Measurements from ENCODE around the gene LSG1.
A peak's percentile ranks its signal among the peaks of the same experiment; 100 is the strongest.
"Not testable (repeated sequence)": the region's sequence is repeated elsewhere in the genome, so short reads cannot be mapped to it uniquely, and the experiment has no call there.

The LSG1 gene

DNA sequence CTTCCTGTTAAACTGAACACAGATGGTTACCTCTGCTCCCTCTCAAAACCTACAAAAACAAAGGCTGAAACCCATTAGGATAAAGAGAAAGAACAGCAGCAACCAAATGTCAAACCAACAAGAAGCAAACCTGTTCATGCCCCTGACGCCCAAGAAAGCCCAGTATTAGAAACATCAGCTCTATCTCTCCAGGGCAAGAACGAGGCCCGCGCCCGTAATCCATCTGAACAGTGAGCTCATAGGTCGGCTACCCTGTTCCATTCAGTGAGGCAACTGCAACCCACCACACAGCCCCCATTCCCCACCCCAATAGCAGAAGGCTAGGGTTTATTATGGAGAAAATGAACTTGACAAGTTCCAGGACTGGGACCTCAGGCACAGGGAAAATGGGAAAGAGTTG lies 10.0 kb downstream of the LSG1 start:
- H3K4me3 ChIP-seq (ENCODE audit: low read depth, low read length), result no peak overlapping the region
- no peak for DNase-seq (ENCODE audit: low read depth)

DNA sequence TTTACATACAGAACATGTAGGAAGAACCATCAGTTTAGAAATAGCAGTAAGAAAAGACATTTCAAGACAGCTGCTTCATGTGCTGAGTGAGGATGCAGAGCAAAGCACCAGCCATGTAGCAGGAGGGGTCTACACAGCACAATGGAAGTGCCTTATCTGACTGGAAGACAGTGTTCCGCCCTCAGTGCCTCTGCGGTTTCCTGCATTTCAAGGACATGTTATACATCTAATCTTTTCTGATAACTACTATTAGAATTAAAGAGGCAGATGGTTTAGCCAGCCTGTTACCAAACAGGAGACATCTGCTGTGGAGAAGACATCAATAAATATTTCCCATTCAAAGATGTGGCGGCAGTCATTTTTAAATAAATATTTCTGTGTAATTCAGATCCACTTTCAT lies 10.6 kb downstream of the LSG1 start:
- no peak overlapping the region for H3K4me3 ChIP-seq (ENCODE audit: low read depth, low read length)
- DNase-seq (ENCODE audit: low read depth), result no peak

DNA sequence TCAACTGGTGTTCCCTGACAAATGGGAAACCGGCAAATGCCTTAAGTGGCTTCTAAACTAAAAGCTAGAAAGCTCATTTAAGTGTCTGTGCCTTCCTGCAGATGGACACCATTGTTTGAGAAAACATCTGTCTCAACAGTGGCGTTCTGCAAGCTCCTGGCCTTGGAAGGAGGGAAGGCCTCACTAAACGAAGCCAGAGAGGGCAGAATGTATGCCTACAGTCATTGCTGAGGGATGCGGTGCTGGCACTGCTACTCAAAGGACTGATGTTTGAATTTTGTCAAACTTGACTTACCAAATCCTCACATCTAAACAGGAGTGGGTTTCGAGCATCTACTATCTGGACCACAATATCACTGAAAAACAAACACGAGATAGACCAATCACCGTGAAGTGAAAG lies 12.2 kb downstream of the LSG1 start:
- no peak for DNase-seq (ENCODE audit: low read depth)
- no peak overlapping the region for H3K4me3 ChIP-seq (ENCODE audit: low read depth, low read length)

DNA sequence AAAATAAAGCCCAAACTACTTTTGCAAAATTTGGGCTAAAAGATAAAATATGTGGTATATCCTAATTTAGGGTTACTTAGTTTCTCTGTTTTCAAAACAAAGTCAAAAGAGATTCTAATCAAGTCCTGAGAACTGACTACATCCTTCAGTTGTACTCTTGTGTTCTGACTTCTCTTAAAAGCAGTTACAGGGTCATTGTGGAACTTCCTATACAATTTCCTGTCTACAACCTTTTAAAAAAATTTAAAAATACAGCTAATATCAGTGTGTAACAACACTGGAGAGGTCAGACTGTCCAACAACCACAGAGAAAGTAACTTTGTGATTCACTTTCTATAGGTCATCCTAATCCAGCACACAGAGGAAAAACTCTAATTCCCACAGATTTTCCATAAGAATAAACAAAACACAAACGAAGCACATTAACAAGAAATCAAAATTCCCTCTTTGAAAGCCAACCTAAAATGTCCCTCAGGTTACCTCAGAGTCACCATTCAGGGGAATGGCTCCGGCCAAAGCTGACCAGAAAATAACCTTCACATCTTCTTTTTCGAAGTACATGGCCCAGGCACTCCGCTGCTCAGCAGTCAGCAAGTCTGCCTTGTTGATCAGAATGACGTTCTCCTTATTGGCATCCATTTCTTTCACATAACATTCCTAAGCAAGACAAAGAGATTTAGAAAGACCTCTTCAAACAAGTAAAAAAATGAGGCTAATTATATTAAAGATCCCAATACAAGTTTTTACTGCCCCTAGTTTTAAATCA lies 13.3 kb downstream of the LSG1 start:
- no peak overlapping the region for H3K4me3 ChIP-seq (ENCODE audit: low read depth, low read length)
- no peak for DNase-seq (ENCODE audit: low read depth)

DNA sequence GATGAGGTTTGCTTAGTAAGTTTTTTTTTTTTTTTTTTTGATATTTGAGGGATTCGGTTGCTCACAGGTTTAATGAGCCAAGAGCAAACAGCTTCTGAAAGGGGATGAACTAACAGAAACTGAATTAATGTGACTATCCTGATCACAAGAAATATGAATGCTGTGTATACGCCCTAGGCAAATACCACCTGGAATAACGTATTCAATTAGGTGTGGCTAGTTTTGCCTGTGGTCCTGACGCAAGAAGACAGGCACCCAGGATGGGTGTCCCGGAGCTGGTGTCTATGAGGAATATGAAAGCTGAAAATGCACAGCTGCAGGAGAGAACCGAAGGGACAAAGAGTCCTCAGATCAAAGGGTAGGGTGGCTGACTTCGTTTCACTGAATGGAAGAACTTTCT lies 14.6 kb downstream of the LSG1 start:
- no peak overlapping the region for H3K4me3 ChIP-seq (ENCODE audit: low read depth, low read length)
- no peak for DNase-seq (ENCODE audit: low read depth)

DNA sequence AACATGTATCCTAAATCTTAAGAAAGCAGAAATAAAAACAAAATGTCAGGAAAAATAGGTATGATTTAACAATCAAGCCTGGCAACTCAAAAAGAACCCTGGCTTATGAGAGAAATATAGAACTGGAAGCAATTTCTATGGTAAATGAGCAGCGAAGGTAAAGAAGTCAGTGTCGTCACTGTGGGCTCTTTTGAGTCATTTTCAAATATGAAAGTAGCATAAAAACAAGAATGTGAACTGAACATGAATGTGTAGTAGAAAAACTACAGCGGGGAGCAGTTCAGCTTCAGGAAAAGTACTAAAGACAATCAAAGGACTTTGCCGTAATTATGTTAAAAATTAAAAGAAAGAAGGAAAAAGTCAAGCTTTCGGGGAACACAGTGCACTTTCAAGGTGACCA lies 17.5 kb downstream of the LSG1 start:
- no peak overlapping the region for H3K4me3 ChIP-seq (ENCODE audit: low read depth, low read length)
- DNase-seq (ENCODE audit: low read depth), result no peak

DNA sequence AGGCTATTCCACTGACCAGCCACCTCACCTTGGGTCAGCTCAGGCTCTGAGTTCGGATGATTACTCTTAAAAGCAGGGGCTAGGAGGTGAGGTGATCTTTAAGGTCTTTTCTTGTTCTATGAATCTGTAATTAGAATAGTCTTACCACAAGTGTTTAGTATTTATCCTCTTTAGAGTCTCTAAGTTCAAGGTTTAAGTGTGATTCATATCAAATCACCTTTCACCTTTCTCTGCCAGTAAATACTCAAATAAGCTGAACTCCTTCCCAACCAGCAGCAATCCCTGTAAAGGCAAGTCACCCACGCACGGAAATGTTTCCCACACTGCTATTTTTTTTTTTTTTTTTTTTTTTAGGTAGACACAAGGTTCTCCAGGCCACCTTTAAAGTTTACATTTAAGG lies 24.2 kb downstream of the LSG1 start:
- no peak overlapping the region for H3K4me3 ChIP-seq (ENCODE audit: low read depth, low read length)
- no peak for DNase-seq (ENCODE audit: low read depth)

DNA sequence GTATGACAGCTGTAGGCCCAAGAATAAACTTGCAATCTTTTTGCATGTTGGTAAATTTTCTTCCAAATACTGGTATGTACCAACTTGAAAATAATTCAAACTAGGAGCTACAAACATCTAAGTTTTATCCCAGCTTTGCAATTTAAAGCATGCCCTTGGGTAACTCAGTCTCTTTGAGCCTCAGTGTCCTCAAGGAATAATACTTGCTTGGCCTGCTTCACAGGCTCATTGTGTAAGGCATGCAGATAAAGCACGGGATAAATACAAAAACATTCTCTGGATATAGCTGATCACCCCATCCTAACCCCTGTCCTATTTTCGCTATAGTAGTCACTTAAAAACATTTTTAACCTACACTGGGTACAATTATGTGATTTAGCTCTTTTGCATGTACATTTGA lies 29.2 kb downstream of the LSG1 start:
- DNase-seq (ENCODE audit: low read depth), result no peak
- no peak overlapping the region for H3K4me3 ChIP-seq (ENCODE audit: low read depth, low read length)

DNA sequence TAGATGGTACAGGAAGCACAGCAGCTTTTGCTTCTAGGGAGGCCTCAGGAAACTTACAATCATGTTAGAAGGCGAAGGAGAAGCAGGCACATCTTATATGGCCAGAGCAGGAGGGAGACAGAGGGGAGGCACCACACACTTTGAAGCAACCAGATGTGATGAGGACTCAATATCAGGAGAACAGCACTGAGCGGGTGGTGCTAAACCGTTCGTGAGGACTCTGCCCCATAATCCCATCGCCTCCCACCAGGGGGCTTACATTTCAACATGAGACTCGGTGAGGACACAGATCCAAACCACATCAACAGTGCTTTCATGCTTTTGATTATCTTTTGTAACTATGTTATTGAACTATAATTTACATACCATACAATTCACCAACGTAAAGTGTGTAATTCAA lies 31.2 kb downstream of the LSG1 start:
- DNase-seq (ENCODE audit: low read depth), result no peak
- H3K4me3 ChIP-seq (ENCODE audit: low read depth, low read length), result no peak overlapping the region

DNA sequence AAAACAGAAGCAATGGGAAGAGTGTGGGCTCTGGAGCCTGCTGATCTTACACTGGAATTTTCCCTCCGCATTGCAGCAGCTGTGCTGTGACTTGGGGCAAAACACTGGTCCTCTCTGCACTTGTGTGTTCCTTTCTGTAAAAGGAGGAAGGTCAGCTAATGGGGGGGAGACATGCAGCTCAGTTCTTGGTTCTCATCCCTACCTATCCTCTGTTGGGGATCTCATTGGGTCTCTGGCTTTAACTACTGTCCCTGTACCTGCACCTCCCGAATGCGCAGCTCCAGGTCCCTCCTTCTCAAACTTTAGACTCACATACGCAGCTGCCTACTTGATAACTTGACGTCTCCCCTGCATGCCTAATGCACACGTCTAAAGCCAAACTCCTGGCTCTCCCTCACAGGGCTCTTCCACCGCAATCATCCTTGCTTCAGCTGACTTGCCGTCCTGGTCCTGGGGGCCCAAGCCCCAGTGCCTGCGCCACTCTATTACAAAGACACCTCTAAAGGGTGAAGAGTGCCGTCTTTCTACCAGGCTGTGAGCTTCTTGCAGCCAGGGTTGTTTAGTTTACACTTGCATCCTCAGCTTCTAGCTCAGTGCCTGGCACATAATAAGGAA lies 32.9 kb downstream of the LSG1 start:
- DNase-seq (ENCODE audit: low read depth), result no peak
- H3K4me3 ChIP-seq (ENCODE audit: low read depth, low read length), result no peak overlapping the region

DNA sequence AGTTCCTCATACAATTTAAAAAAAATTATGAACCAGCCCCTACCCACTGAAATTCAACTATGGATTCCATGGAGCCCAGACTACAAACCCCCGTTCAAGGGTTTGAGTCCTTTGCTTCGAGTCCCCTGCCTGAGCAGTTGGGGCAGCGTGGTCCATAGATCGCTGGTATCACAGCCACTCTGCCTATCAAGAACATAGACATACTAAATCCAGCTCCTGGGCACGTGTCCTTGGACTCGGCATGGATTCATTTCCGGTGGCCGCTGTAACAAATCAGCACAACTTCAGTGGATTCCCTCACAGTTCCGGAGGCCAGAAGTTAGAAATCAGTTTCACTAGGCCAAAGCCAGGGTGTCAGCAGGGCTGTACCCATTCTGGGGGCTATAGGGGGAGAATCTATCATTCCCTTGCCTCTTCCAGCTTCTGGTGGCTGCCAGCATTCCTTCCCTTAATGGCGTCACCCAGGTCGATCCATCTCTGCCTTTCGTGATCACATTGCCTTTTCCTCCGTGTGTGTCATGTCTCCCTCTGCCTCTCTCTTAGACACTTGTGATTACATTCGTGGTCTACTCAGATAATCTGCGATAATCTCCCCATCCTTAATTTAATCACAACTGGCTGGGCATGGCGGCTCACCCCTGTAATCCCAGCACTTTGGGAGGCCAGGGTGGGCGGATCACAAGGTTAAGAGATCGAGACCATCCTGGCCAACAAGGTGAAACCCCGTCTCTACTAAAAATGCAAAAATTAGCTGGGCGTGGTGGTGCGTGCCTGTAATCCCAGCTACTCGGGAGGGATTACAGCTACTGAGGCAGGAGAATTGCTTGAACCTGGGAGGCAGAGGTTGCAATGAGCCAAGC lies 34.2 kb downstream of the LSG1 start:
- DNase-seq (ENCODE audit: low read depth), result no peak
- H3K4me3 ChIP-seq (ENCODE audit: low read depth, low read length), result no peak overlapping the region

DNA sequence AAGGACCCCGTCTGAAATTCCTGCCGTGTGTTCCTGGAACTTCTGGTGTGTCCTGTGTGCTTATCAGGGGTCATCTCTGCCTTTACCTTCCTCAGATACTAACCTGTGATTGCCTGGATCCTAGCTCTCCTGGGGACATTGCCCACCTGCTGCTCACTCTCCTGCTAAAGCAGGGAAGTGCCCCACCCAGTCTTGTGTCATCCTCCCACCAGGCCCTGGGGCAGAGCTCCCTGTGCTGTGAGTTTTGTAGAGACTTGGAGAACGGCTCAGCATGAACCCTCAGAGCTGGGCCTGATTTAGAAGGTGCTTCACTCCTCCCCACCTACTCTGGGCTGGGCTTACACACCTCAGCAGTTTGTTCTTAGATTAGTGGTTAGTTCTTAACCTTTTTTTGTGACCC lies 34.9 kb downstream of the LSG1 start:
- DNase-seq (ENCODE audit: low read depth), result no peak
- no peak overlapping the region for H3K4me3 ChIP-seq (ENCODE audit: low read depth, low read length)

DNA sequence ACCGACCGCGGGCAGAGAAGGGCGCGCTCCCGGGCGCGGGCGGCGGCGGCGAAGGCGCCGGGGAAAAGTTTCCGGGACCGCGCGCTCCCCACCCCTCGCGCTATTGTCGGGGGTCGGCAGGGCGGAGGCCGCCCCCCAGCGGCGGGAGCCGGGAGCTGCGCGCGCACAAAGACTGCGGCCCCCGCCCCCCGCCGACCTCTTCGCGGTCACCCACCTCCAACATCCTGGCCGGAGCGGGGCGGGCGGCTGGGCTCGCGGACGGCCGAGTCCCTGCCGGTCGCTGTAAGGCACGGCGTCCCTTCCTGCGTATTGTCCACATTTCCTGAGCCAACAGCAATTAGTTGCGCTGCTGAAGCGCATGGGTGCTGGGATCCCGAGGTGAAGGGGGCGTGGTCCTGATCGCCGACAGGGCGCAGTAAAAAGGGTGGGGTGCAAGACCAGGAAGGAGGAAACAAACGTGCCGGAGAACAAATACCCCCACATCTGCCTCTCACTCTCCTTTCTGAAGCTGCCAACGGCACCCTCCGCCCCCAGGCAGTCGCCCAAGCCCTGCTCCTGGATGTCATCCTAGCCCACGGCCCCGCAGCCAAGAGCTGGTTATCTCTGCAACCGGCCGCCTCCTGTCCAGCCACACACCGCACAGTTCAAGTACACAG lies 38.5 kb downstream of the LSG1 start, which contains the start of gene TMEM44:
Gene TMEM44, minus strand, starts transcription at position 71 of the 656 bp plus-strand sequence. CDS start 204 bp downstream, outside the sequence.
- peak; percentile 16 for DNase-seq (ENCODE audit: low read depth)

DNA sequence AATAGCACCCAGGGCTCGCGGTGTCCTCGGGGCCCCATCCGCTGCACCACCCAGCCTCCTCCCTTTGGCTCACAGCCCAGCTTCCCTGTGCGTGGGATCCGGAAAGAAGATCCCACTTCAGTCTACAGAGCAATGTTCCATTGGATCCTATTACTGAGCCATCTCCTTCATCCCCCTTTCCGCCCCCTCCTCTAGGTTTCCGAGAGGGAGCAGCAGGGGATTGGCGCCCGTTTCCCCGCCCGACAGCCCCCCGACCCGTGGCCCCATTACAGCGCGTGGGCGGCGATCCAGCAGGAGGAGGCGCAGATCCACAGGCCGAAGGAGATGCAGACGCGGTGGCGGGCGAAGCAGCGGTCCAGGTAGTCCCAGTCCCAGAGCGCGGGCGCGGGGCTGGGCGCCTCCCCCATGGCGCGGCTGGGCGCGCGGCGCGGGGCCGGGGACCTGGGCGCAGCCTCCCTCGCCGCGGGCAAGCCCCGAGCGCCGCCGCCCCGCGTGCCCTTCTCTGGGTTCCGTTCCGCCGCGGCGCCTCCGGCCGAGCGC lies 39.1 kb downstream of the LSG1 start:
- peak overlapping the region; percentile 72 for H3K4me3 ChIP-seq (ENCODE audit: low read depth, low read length)
- peak; percentile 23 for DNase-seq (ENCODE audit: low read depth)

More for the DNA sequence above, 38.5 kb downstream of the LSG1 start, which contains the start of gene TMEM44:
- H3K4me3 ChIP-seq (ENCODE audit: low read depth, low read length), result peak within 1 kb of the TSS; percentile 72

DNA sequence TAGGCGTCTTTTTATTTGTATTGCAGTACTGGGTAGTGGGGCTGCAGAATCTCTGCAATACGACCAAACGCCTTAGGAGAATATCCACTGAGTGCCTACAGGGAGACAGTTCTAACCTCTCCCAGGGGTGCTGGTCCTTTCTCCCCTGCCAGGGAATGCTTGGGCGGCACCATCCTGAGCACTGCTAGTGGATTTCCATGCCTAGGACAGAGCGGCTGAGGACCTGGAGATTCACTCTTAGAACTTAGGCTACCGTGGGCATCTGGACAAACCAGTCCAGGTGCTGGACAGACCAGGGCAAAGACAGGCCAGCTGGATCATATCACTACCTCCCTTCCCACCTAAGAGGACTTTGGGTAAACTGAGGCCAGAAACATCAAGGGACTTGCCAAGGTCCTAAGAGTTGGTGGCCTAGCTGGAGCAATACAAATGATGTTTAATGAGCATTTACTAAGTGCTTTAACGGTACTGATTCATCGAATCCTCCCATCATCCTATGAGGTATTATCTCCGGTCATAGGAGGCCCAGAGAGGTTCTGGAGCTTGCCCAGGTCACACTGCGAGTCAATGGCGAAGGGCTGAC lies 39.7 kb downstream of the LSG1 start:
- DNase-seq (ENCODE audit: low read depth), result no peak
- H3K4me3 ChIP-seq (ENCODE audit: low read depth, low read length), result peak overlapping the region; percentile 72

DNA sequence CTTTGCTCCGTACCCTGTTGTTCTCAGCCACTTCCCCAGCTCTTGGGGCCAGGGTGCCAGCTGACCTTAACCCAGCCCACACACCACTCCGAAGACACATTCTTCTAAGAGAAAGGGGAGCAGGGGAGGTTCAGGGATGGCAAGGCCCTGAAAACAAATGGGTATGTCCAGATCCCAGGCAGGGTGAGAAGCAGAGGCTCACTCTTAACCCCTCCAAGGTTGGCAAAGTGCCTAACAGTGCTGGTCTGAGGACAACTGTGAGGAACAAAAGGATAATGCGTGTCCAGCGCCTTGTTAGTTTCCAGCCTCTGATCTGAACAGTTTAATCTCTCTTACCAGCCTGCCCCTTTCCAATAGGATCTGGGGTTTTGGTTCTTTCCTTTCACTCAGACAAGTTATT lies 40.3 kb downstream of the LSG1 start:
- H3K4me3 ChIP-seq (ENCODE audit: low read depth, low read length), result no peak overlapping the region
- DNase-seq (ENCODE audit: low read depth), result no peak

DNA sequence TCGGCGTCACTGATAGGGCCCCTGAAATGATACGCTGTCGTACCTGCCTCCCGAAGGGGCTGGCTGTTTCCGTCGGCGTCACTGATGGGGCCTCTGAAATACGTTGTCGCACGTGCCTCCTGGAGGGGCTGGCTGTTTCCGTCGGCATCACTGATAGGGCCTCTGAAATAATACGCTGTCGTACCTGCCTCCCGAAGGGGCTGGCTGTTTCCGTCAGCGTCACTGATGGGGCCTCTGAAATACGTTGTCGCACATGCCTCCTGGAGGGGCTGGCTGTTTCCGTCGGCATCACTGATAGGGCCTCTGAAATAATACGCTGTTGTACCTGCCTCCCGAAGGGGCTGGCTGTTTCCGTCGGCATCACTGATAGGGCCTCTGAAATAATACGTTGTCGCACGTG lies 41.3 kb downstream of the LSG1 start:
- H3K4me3 ChIP-seq (ENCODE audit: low read depth, low read length); DNase-seq (ENCODE audit: low read depth): not testable (repeated sequence)

DNA sequence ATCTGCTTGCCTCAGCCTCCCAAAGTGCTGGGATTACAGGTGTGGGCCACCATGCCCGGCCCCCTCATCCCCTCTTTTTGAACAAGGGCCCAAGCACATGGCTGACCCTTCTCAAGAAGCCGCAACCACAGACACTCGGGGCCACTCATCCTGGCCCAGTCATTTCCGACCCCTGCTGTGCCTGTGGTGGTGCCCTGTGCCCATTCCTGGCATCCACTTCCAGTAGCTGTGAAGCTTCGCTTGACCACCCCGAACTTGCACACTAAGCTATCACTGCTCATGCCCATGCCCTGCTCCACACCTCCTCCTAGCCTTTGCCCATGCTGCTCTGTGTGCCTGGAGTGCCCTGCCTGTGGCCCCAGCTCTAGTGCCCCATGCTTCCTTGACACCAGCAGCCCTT lies 47.0 kb downstream of the LSG1 start:
- no peak overlapping the region for H3K4me3 ChIP-seq (ENCODE audit: low read depth, low read length)
- DNase-seq (ENCODE audit: low read depth), result no peak

Data from skeletal muscle cell (primary cell).